Pulmonary artery endothelial cell (primary cell): ENCODE results near the gene FGD3. TPM values are rescaled to one million over a fixed set of nuclear protein-coding genes. Genes with fewer than 3 reads are reported as not detected.
"Not testable (repeated sequence)": the region's sequence is repeated elsewhere in the genome, so short reads cannot be mapped to it uniquely, and the experiment has no call there.

Source experiments
- DNase-seq: peaks from one replicate; pipeline ENCODE4 v3.0.0-alpha.2; 2011; ENCODE audit warnings: low read depth, low spot score
- total RNA-seq: library from RNA; depleted of rRNA; stranded (reverse); fragments of >200 nt; gene quantifications from 2 replicates; pipeline ENCODE4 v1.2.3, GENCODE V29; 2014

Gene FGD3
- total RNA-seq, 1 donor from 2014 or later, result not detected

DNA sequence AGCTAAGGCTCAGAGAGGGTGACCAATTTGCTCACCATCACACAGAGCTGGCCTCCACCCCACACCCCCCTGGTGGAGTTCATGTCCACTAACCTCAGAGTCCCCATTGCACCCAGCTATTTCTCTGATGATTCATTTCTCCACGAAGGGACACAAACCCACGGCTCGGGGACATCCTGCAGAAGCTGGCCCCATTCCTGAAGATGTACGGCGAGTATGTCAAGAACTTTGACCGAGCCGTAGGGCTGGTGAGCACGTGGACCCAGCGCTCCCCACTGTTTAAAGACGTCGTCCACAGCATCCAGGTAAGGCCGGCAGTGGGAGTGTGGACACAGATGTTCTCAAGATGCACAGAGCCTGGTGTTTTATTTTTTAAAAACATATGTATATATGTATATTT is 58.6 kb downstream of the FGD3 start:
- no peak for DNase-seq

DNA sequence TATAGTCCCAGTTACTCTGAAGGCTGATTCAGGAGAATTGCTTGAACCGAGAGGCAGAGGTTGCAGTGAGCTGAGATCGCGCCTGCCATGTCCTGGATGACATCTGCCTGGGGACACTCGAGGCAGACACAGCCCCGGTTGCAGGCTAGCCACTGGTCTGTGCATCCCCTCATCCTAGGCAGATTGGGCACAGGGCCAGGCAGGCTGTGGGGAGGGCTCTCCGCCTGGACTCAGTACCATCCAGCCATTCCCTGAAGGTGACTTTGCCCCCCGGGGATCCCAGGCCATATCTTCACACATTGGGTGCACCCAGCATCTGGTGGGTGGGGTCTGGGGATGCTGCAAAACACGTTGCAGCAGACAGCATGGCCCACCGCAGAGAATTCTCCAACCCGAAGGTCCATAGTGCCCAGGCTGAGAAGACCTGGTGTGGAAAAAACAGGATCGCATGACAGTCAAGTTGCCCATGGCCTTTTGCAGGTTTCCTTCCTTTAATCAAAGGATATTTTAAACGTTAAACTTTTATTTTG is 60.3 kb downstream of the FGD3 start:
- no peak for DNase-seq

DNA sequence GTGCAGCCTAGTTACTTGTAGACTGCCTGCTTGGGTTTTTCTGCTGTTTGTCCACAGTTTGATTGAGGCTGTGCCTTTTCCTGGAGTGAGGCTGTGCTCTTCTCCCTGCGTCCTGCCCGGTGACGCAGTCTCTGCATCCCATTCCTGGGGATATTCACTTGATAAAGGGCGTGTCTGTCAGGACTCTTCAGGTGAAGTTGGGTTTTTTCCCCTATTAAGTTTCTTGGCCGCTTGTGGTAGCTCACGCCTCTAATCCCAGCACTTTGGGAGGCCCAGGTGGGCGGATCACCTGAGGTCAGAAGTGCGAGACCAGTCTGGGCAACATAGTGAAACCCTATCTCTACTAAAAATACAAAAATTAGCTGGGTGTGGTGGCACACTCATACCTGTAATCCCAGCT is 61.1 kb downstream of the FGD3 start:
- no peak for DNase-seq

DNA sequence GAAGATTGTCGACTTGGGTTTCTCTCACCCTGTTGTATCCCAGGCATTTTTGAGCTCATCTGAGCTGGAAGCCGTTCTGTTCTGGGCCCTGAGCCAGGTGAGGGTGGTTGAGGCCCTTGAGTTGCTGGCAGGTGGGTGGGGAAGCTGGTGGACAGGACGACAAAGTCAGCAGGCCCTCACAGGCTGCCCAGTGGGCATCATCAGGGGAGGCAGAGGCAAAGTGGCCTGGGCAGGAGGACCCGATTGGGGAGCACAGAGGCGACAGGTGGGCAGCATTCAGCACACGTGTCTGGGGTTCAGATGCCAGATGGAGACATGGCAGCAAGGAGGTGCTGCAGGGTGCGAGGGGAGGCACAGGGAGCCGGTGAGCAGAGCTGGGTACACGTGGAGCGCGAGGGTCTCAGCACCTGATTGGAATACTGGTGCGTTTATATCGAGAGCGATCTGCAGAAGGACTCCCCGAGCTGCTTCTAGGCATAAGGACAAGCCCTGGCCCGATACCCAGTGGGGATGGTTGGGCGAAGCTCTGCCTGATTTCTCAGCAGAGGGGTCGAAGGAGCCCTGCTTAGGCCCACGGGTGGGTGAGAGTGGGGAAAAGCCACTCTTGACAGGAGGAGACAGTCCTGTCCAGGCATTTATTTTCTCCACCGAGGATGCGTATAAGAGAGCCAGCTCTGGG is 62.2 kb downstream of the FGD3 start:
- no peak for DNase-seq

DNA sequence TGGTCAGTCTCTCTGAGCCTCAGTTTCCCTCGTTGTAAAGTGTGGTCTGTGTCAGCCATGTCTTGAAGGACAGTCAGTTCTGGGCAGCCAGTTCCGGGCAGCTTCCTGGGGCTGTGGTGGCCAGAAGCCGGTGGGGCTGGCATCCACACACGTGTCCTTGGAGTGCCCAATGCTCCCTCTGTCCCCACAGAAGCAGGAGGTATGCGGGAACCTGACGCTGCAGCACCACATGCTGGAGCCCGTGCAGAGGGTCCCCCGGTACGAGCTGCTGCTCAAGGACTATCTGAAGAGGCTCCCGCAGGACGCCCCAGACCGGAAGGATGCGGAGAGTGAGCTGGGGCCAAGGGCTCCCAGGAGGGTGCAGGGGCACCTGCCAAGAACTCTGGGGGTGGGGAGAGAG is 62.7 kb downstream of the FGD3 start:
- DNase-seq, result no peak

DNA sequence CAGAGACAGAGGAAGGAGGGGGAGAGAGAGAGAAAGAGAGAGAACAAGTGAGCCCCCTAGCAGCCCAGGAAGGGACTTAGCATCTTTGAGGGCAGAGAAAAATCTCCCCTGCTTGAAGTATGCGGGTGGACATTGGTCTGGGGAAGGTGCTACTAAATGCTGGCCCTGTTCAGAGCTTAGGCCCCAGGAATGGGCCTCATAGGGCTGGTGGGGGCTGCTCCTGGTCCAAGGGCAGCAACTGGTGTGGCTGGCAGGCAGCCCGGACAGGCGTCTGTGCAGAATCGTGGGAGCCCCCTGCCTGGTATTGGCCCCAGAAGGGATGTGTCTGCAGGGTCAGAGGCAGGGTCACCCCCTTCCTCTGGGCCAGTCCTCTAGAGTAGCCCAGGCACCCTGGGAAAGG is 63.4 kb downstream of the FGD3 start:
- no peak for DNase-seq

DNA sequence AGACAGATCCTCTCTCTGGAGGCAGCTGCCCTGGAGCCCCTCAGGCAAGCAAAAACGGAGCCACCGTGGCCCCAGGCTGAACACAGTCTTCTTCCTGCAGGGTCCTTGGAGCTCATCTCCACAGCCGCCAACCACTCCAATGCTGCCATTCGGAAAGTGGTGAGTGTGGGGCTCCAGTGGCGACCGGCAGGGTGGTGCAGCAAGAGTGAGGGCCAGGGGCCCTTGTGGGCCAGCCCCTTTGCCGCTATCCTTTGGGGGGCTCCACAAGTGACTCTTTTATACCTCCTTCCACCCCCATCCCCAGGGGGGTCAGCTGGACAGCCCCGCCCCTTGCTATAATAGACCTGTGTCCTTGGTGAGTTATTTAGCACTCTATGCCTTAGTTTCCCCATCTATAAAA is 63.8 kb downstream of the FGD3 start:
- no peak for DNase-seq

DNA sequence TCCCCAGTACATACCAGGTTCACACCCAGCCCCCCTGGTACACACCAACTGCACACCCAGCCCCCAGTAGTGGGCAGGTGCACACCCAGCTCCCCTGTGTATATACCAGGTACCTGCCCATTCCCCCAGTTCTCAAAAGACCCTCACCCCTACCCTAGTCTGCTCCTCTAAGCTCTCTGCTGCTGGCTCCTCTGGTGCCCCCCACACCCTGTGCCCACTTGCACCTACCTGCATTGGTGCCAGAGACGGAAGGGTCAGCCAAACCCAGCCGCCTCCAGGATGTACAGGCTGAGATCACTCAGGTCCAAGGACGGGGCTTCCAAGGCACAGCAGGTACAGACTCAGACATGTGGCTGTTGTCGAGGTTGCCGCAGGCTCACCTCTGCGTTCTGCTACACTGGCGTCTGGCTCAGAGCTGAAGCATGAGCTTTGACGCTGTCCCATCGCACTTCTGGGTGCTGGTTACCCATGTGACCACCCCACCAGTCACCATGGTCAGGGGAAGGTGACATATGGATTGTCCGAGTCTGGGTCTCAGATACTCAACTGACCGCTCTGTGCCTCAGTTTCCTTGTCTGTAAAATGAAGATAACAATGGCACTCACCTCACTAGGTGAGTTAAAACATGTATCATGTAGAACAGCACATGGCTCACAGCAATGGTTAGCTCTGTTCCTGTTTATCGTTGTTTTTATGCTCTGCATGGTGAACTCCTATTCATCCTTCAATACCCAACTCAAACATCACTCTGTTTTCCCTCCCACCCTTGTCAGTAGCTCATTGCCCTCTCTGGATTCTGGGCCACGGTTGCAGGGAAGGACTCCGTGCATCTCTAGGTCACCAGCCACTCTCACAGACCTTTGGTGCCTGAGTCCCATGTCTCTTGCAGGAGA is 65.9 kb downstream of the FGD3 start:
- DNase-seq, result no peak

DNA sequence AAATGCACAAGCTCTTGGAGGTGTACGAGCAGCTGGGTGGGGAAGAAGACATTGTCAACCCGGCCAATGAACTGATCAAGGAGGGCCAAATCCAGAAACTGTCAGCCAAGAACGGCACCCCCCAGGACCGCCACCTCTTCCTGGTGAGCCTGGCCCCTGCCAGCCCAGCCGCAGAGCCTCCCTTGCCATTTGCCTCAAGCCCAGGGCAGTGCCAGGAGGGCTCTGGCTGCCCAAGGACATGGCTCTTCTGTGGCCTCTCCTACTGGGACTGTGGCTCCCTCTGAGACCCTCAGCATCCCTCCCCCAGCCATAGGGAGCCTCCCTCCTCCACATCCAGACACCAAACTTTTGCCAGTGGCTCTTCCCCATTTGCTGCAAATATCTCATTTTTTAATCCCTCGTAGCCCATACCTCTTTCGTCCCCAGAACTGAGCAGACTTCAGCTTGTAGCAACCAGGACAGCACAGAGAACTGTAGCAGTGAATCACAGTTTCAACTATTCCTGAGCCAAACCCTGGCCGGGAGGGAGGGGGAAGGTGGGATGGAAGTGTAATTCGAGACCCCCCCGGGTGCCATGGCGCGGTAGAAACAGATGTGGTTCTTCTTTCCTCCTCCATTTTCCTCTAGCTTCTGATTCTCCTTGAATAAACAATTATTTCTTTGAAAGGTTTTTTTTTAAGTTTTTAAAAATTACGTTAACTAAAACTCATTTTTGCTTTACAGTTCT is 66.7 kb downstream of the FGD3 start:
- no peak for DNase-seq

DNA sequence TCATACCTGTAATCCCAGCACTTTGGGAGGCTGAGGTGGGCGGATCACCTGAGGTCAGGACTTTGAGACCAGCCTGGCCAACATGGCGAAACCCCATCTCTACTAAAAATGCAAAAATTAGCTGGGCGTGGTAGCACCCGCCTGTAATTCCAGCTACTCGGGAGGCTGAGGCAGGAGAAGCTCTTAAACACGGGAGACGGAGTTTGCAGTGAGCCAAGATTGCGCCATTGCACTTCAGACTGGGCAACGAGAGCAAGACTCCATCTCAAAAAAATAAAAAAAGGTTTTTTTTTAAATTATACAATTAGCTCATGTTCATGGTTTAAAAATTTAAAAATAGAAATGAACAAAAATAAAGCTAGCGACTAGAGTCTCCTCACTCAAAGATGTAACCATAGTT is 67.9 kb downstream of the FGD3 start:
- not testable (repeated sequence) for DNase-seq

DNA sequence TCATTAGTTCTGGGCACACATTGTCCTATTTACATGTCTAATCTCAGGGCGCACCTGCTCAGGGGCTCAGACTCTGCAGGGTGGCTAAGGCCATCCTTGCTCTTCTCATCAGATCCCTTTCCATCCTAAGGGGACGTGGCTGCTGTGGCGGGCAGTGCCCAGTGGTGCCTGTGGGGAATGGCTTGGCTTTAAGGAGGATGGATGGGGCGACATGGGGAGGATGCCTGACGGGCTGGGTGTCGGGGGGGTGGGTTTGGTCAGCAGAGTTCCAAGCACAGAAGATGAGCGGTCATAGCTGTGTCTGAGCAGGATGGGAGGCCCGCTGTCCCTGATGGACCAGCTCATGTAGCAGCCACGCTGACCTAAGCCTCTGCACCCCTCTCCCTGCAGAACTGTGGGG is 70.3 kb downstream of the FGD3 start:
- no peak for DNase-seq

DNA sequence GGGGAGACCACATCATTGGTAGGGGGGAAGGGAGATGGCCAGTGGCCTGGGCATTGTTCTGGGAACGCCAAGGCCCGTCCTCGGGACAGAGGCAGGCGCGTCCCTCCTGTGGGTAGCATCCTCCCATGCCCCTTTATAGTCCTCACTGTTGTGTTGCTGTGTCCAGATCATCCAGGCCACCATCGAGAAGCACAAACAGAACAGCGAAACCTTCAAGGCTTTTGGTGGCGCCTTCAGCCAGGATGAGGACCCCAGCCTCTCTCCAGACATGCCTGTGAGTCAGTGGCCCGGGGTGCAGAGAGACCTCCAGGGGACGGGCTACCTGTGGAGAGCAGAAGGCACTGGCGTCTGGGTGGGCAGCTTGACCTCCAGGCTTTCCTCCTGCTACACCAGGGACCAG is 72.8 kb downstream of the FGD3 start:
- DNase-seq, result no peak

DNA sequence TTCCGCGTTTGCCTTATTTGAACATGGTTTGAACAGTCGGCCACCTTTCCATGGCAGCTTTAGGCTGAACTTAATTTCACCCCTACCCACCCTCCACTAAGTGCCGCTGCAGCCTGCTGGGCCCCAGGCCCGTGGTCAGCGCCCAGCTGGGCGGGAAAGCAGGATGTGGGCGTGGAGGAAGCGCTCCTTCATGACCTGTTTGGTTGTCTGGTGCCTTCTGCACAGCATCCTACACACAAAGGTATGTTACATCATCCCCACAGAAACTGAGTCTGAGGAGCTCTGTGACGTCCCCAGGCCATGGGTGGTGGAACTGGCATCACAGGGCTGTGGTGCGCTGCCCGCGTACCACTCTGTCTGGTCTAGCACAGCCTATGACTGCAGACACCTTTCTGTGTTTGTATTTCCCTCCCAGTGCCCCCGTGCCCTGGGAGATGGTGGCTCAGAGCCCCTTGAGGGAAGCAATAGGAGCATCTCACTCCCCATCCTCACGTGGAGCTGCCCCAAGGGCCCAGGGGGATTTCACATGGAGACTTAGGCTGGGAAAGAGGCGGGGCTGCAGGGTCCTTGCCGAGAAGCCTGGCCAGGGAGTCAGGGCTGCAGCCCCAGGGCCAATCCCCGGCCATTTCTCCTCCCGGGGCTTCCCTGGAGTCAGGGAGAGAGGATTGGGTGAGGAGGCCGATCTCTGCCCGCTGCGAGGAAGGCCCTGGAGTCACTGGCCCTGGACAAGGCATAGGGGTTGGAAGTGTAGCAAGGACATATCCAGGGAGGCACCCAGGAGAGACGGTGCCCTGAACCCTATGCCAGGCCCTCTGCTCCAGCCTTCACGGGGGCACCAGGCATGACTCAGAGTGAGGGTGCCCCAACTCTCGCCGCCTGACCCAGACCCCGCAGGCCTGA is 73.7 kb downstream of the FGD3 start:
- DNase-seq, result no peak

DNA sequence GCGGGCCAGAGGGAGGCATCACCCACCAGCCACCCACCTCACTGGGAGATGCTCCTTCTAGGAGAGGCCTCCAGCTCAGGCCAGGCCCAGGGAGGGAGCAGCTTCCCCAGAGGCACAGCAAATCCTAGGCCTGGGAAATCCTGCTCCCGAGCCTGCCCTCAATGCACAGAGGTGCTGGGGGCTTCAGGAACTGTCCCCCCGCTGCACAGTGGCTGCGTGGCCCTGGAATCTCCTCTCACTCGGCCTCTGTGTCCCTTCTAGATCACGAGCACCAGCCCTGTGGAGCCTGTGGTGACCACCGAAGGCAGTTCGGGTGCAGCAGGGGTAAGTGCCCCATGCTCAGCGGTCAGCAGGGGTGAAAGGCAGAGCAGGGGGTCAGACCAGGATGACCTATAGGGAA is 74.7 kb downstream of the FGD3 start:
- DNase-seq, result no peak

DNA sequence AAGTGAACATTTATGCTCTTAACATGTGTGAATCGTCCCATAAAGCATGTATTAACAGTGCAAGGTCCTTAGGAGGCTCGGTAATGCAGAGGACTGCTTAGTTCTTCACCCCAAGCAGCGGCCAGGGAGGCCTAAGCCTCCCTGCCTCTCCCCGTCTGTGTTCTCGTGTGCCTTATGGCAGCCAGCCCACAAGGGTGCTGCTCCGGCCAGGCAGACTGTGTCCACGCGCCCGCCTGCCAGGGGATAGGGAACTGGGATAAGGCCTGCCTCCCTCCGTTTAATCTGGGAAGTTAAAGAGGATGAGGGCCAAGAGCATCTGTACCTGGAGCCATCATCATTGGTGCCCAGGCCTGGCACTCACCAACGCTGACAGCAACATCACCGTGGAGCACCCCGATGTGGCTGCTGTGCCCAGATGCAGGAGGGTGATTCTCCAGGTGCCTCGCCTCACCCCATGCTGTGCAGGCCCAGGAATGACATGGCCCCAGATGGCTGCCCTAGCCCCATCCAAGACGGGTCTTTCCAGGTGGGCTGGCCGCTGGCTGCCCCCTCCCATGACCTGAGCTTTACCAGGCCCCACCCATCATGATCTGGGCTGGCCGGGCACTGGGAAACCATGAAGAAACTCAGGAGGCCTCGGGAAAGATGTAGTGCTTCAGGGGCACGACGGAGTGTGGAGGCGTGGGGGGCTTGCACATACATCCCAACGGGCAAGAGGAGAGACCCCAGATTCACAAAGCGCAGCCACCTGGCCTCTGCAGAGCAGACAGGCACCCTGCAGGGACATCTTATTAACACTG is 75.6 kb downstream of the FGD3 start:
- no peak for DNase-seq

DNA sequence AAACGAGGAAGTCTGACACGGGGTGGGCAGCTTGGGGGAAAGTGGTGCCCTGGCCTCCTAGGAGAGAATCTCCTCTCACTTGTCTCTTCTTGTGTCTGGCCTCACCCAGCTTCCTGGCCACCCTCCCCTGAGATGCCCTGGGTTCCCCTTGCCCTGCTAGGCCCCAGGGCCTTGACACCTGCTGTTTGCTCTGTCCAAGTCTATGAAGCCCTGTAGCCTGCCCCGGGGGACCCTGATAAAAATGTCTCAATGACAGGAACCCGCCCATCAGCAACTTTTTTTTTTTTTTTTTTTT is 76.1 kb downstream of the FGD3 start:
- no peak for DNase-seq

DNA sequence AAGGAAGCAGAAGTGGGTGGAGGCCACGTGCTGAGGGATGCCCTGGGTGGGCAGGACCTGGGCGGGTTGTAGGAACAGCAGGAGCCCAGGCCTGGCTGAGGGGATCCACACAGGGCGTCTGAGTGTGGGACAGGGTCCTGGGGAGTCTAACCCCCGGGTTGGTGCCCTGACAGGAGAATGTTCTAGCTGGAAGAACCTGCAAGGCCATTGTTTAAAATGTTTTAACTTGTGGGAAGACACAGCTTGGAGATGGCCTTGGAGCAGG is 77.3 kb downstream of the FGD3 start:
- no peak for DNase-seq

DNA sequence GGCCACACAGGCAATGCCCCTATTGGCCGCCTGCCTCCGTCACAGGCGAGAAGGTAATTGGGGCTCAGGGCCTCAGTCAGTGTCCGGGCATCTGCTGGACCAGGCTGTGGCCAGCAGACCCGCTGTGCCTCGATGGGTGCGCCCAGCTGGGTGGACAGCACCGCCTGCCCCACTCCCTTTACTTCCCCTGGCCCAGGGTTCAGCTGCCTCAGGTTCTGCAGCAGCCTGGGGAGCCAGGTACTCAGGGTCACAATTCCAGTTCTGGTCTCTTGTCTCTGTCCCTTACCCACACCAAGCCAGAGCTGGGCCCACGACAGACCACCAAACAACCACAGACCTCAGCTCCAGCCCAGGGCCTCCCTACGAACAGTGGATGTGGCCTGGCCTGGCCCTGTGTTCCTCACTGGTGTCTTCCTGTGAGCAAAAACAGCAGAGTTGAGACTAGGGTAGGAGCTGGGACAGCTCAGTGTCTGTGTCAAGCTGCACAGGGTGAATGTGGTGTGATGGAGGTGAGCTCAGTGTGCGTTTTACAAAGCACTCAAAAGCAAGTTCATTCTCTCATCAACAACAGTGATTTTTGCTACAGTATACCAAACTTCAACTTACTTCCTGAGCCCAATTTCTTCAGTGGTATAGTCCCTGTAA is 77.8 kb downstream of the FGD3 start:
- DNase-seq, result no peak

DNA sequence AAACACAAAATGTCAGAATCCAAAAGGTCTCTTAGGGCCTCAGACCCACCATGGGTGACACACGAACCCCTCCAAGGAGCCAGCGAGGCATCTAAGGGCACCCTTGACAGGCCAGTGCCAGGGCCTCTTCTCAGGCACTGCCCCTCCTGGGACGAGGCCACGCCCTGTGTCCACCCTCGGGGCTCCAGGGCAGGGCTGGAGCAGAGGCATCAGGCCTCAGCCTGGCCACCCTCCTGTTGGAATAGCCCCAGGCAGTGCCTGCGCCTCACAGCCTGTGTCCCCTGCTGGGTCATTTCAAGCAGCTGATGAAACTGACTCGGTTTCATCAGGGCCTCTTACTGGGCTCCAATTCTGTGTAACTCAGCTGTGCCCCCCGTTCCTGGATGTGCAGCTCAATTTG is 78.4 kb downstream of the FGD3 start:
- DNase-seq, result no peak

DNA sequence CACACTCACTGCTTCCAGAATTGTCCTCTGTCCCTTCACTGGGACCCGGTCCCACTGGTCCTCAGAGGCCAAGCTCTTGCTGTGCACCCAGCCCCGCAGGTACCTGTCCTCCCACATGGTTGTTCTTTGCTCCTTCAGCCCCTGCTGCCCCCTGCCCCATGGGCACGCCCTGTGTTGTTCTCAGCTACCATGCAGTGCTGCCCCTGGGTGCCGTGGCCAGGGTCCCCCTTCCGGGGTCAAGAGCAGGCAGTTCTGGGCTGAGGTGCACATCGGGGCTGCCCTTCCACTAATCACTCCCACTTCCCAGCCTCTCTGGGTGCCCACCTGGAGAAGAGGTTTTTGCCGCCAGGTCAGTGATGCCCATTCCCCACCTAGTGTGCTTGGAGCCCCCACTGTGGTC is 79.3 kb downstream of the FGD3 start:
- DNase-seq, result no peak
